K562 (cell line): Measurements from ENCODE around the gene ASIP. TPM values are rescaled to one million over a fixed set of nuclear protein-coding genes. Genes with fewer than 3 reads are reported as not detected.

Source experiments
- ARID1B ChIP-seq: fragments of 450-650 bp; IDR thresholded peaks from 2 replicates; pipeline ENCODE4 v1.6.1; 2016; ENCODE audit warnings: antibody characterized with exemption, mild to moderate bottlenecking, inconsistent platforms
- ATF1 ChIP-seq, 2 experiments: fragments of 450-650 bp in 1 of 2; IDR thresholded peaks; 2 replicates each; pipeline ENCODE4 v1.6.1; 2016; ENCODE audit warnings: missing compliant biosample characterization in 1 of 2, missing genetic modification characterization in 1 of 2
- ATF7 ChIP-seq: fragments of 450-650 bp; IDR thresholded peaks from 2 replicates; pipeline ENCODE4 v1.7.1; 2014; ENCODE audit warnings: mild to moderate bottlenecking, moderate library complexity
- COPS2 ChIP-seq: fragments of 450-650 bp; conservative IDR thresholded peaks from 2 replicates; pipeline ENCODE4 v1.6.1; 2016; ENCODE audit warnings: mild to moderate bottlenecking, moderate library complexity
- CREB1 ChIP-seq, 2 experiments: sonication (generic) in 1 of 2; formaldehyde crosslinking in 1 of 2; IDR thresholded peaks; 2 replicates each; pipeline versions ENCODE4 v1.6.1 to v1.8.0; 2012 to 2022; ENCODE audit warnings: inconsistent platforms in 1 of 2, mild to moderate bottlenecking in 1 of 2, missing genetic modification reagents in 1 of 2, moderate library complexity in 1 of 2
- CTCFL ChIP-seq: IDR thresholded peaks from 2 replicates; pipeline ENCODE4 v1.6.1; 2011; ENCODE audit warnings: borderline replicate concordance, low read depth, mild to moderate bottlenecking, moderate library complexity, low read length; ENCODE audit not compliant: insufficient read depth, poor library complexity, severe bottlenecking
- HCFC1 ChIP-seq: IDR thresholded peaks from 2 replicates; pipeline ENCODE4 v1.6.1; 2012; ENCODE audit warnings: low read depth, low read length, improper control_type of control experiment
- JUND ChIP-seq, 2 experiments: IDR thresholded peaks; 2 replicates in 1 of 2; 3 replicates in 1 of 2; pipeline ENCODE4 v1.6.1; 2011; ENCODE audit warnings: borderline replicate concordance in 2 of 2, low read depth in 2 of 2, low read length in 2 of 2, improper control_type of control experiment in 1 of 2, missing biosample characterization in 1 of 2, missing genetic modification characterization in 1 of 2, missing genetic modification reagents in 1 of 2
- RCOR1 ChIP-seq, 2 experiments: IDR thresholded peaks; 2 replicates each; pipeline ENCODE4 v1.6.1; 2012; ENCODE audit warnings: low read depth in 2 of 2, low read length in 2 of 2, borderline replicate concordance in 1 of 2, improper control_type of control experiment in 1 of 2
- REST ChIP-seq, 2 experiments: fragments of 450-650 bp; formaldehyde crosslinking in 1 of 2; IDR thresholded peaks; 2 replicates each; pipeline versions ENCODE4 v1.4.0 to v1.6.1; 2014 to 2020; ENCODE audit warnings: mild to moderate bottlenecking in 2 of 2, borderline replicate concordance in 1 of 2, low read depth in 1 of 2
- SMC3 ChIP-seq: conservative IDR thresholded peaks from 2 replicates; pipeline ENCODE4 v1.6.1; 2011; ENCODE audit warnings: low read depth, low read length, improper control_type of control experiment; ENCODE audit not compliant: insufficient read depth
- TFAP4 ChIP-seq: sonication (generic); formaldehyde crosslinking; IDR thresholded peaks from 2 replicates; pipeline ENCODE4 v1.8.0; 2022; ENCODE audit warnings: missing genetic modification reagents, mild to moderate bottlenecking, moderate library complexity, borderline replicate concordance
- polyA plus RNA-seq, 8 experiments: library from polyadenylated mRNA; depleted of rRNA in 4 of 8; stranded (reverse) in 5 of 8; unstranded in 3 of 8; fragments of >200 nt; fragmentation: Nextera tagmentation in 2 of 8; fragmentation: Illumina TruSeq in 1 of 8; extraction: Ambion mirVana in 2 of 8; extraction: Trizol in 1 of 8; gene quantifications; 2 replicates each; pipeline versions ENCODE4 v1.2.1 to v1.2.3, GENCODE V29; 2011 to 2014; ENCODE audit warnings: inconsistent platforms in 1 of 8, missing spikeins in 1 of 8
- total RNA-seq, 7 experiments: library from RNA; depleted of rRNA in 6 of 7; stranded (reverse); fragments of >200 nt in 6 of 7; fragmentation: Illumina TruSeq in 2 of 7; extraction: Trizol in 2 of 7; gene quantifications; 2 replicates each; pipeline versions ENCODE4 v1.2.1 to v1.2.3, GENCODE V29; 2011 to 2021; ENCODE audit warnings: low replicate concordance in 1 of 7

ASIP gene
- total and polyA plus RNA-seq, 9 of the 15 experiments (the other 6 are each of a cell fraction or from before 2014, with no cell fraction given): not detected

- peak; percentile 96 for TF ChIP-seq REST (IDR thresholded peaks at IDR 0.05; ENCODE audit: borderline replicate concordance)
- TF ChIP-seq REST (CRISPR knock-in tag; IDR thresholded peaks at IDR 0.05; ENCODE audit: low read depth): 0 out of 2 replicates have a peak, but pooled peaks have one; percentile 31
- TF ChIP-seq HCFC1: peak; percentile 48; the same call in 1 of the 2 replicates
- TF ChIP-seq TFAP4 (CRISPR knock-in tag): peak; percentile 93
- no peak for TF ChIP-seq COPS2
- TF ChIP-seq RCOR1 (IDR thresholded peaks at IDR 0.05; ENCODE audit: borderline replicate concordance in 1 of 2, low read depth in 2 of 2, low read length in 2 of 2): peak; percentile 78 to 86
- TF ChIP-seq ATF7: peak; percentile 60
- peak; percentile 99 for TF ChIP-seq SMC3
- TF ChIP-seq JUND (IDR thresholded peaks at IDR 0.05; ENCODE audit: borderline replicate concordance, low read depth, low read length): peak; percentile 63
- TF ChIP-seq JUND (tag; IDR thresholded peaks at IDR 0.05; ENCODE audit: borderline replicate concordance, low read depth, low read length): no peak; the same call in 2 of the 3 replicates
- TF ChIP-seq CREB1 (IDR thresholded peaks at IDR 0.05): no peak
- peak; percentile 39; the same call in 1 of the 2 replicates for TF ChIP-seq CREB1 (CRISPR knock-in tag; IDR thresholded peaks at IDR 0.05)
- no peak for TF ChIP-seq ATF1 (CRISPR knock-in tag; IDR thresholded peaks at IDR 0.05)
- 0 out of 2 replicates have a peak, but pooled peaks have one; percentile 41 for TF ChIP-seq ATF1 (tag; IDR thresholded peaks at IDR 0.05)
- TF ChIP-seq CTCFL: peak; percentile 63
- 0 out of 2 replicates have a peak, but pooled peaks have one; percentile 12 for TF ChIP-seq ARID1B
Observed at GRCh38 chr20:34312544-34313217, 71.5 kb downstream of the ASIP start (continued).
